PFSK-1 (cell line): ENCODE measurements around the gene GCAT.
A peak's percentile ranks its signal among the peaks of the same experiment; 100 is the strongest.

Experiments
- FOXP2 ChIP-seq: optimal IDR thresholded peaks from 2 replicates; pipeline ENCODE3; 2011; ENCODE audit warnings: borderline replicate concordance, control low read depth, inconsistent platforms; ENCODE audit not compliant: insufficient read depth; ENCODE audit errors: extremely low read length, extremely low read depth
- POLR2AphosphoS5 ChIP-seq: IDR thresholded peaks from 2 replicates; pipeline ENCODE4 v1.6.1; 2012; ENCODE audit warnings: low read depth, mild to moderate bottlenecking, control low read depth, low read length, moderate library complexity
- REST ChIP-seq, 2 experiments: IDR thresholded peaks; 2 replicates each; pipeline versions ENCODE4 v1.6.1 to v1.8.0; 2011 to 2012; ENCODE audit warnings: low read depth in 2 of 2, low read length in 2 of 2, control low read depth in 1 of 2, inconsistent platforms in 1 of 2, mild to moderate bottlenecking in 1 of 2, moderate library complexity in 1 of 2; ENCODE audit not compliant: insufficient read depth in 1 of 2
- SIN3A ChIP-seq: IDR thresholded peaks from 2 replicates; pipeline ENCODE4 v1.6.1; 2012; ENCODE audit warnings: mild to moderate bottlenecking, low read length, moderate library complexity, borderline replicate concordance; ENCODE audit not compliant: insufficient read depth
- TAF1 ChIP-seq: IDR thresholded peaks from 2 replicates; pipeline ENCODE4 v1.6.1; 2012; ENCODE audit warnings: low read length, control low read depth, borderline replicate concordance; ENCODE audit not compliant: insufficient read depth

- TF ChIP-seq TAF1 (peak; percentile 94), REST (IDR thresholded peaks at IDR 0.05; ENCODE audit: insufficient read depth in 1 of 2, low read depth in 2 of 2, low read length in 2 of 2) (no peak), SIN3A (no peak), POLR2AphosphoS5 (peak; percentile 82), FOXP2 (no peak)
These were observed 41.5 kb downstream of the GCAT start, which contains the start of gene EIF3L for GRCh38 chr22:37849089-37849751.
